Endothelial cell (in vitro differentiated cells): Measurements from ENCODE around the gene CCDC178. TPM values are rescaled to one million over a fixed set of nuclear protein-coding genes. Genes with fewer than 3 reads are reported as not detected.
"Not testable (repeated sequence)": the region's sequence is repeated elsewhere in the genome, so short reads cannot be mapped to it uniquely, and the experiment has no call there.

Source experiments
- DNase-seq: peaks from one replicate; pipeline ENCODE4 v3.0.0; 2021; ENCODE audit warnings: low spot score
- H3K27ac Mint-ChIP-seq: one replicate; pipeline ENCODE4 v1.8.0; 2021; ENCODE audit warnings: mixed read lengths, inconsistent platforms; ENCODE audit not compliant: unreplicated experiment
- H3K27me3 Mint-ChIP-seq: one replicate; pipeline ENCODE4 v1.8.0; 2021; ENCODE audit warnings: mild to moderate bottlenecking, moderate library complexity, mixed read lengths, inconsistent platforms; ENCODE audit not compliant: unreplicated experiment
- H3K36me3 Mint-ChIP-seq: one replicate; pipeline ENCODE4 v1.8.0; 2021; ENCODE audit warnings: mild to moderate bottlenecking, low read depth, mixed read lengths, inconsistent platforms; ENCODE audit not compliant: unreplicated experiment
- H3K4me1 Mint-ChIP-seq: one replicate; pipeline ENCODE4 v1.8.0; 2021; ENCODE audit warnings: mild to moderate bottlenecking, mixed read lengths, inconsistent platforms; ENCODE audit not compliant: unreplicated experiment
- H3K4me3 Mint-ChIP-seq: one replicate; pipeline ENCODE4 v1.8.0; 2021; ENCODE audit warnings: mild to moderate bottlenecking, mixed read lengths, inconsistent platforms; ENCODE audit not compliant: unreplicated experiment
- H3K9me3 Mint-ChIP-seq: one replicate; pipeline ENCODE4 v1.8.0; 2021; ENCODE audit warnings: mixed read lengths, inconsistent platforms; ENCODE audit not compliant: unreplicated experiment
- CTCF ChIP-seq: fragments of 200-600 bp; sonication (generic); IDR thresholded peaks from one replicate; pipeline ENCODE4 v1.5.0; 2021; ENCODE audit warnings: antibody characterized with exemption; ENCODE audit not compliant: unreplicated experiment
- total RNA-seq: library from RNA; stranded (reverse); fragmentation: NEBNext Ultra II Directional; extraction: Animal tissue kit (Norgen Biotek cat#: 25700); gene quantifications from one replicate; pipeline ENCODE4 v1.2.1, GENCODE V29; 2021; ENCODE audit not compliant: unreplicated experiment

Gene CCDC178
- total RNA-seq, 1 donor from 2014 or later: 5.3 TPM

- H3K9me3 Mint-ChIP-seq: no peaks in the 10 kb centered on the region
- TF ChIP-seq CTCF: no peak
- no peak for DNase-seq
- peaks cover 7% of the 10 kb centered on the region for H3K36me3 Mint-ChIP-seq
- no peak overlapping the region for H3K4me3 Mint-ChIP-seq
- no peaks in the 10 kb centered on the region for H3K27me3 Mint-ChIP-seq
- no peak overlapping the region for H3K27ac Mint-ChIP-seq
- peaks cover 12% of the 10 kb centered on the region for H3K4me1 Mint-ChIP-seq
These were observed 483.8 kb downstream of the CCDC178 start for GRCh38 chr18:32956591-32957315.

- H3K27ac Mint-ChIP-seq, H3K9me3 Mint-ChIP-seq: not testable (repeated sequence)
These were observed 488.2 kb downstream of the CCDC178 start for GRCh38 chr18:32952318-32952717.

GRCh38 chr18:32937597-32937996 lies 502.9 kb downstream of the CCDC178 start:
- Mint-ChIP-seq H3K27me3 (no peaks in the 10 kb centered on the region), H3K36me3 (no peaks in the 10 kb centered on the region), H3K9me3 (no peaks in the 10 kb centered on the region), H3K27ac (no peak overlapping the region), H3K4me3 (no peak overlapping the region), H3K4me1 (no peaks in the 10 kb centered on the region)
- TF ChIP-seq CTCF: no peak
- DNase-seq: no peak

More at GRCh38 chr18:32952318-32952717, 488.2 kb downstream of the CCDC178 start:
- H3K4me1 Mint-ChIP-seq, H3K27me3 Mint-ChIP-seq, H3K36me3 Mint-ChIP-seq, H3K4me3 Mint-ChIP-seq, DNase-seq: not testable (repeated sequence)

- no peak overlapping the region for H3K4me3 Mint-ChIP-seq
- no peaks in the 10 kb centered on the region for H3K36me3 Mint-ChIP-seq
- no peak overlapping the region for H3K27ac Mint-ChIP-seq
- TF ChIP-seq CTCF: no peak
- H3K4me1 Mint-ChIP-seq: no peaks in the 10 kb centered on the region
- DNase-seq: no peak
- H3K9me3 Mint-ChIP-seq: no peaks in the 10 kb centered on the region
- no peaks in the 10 kb centered on the region for H3K27me3 Mint-ChIP-seq
These were observed 503.5 kb downstream of the CCDC178 start for GRCh38 chr18:32937066-32937465.

- Mint-ChIP-seq H3K9me3 (no peaks in the 10 kb centered on the region), H3K27ac (no peak overlapping the region), H3K4me1 (no peaks in the 10 kb centered on the region), H3K36me3 (no peaks in the 10 kb centered on the region), H3K4me3 (no peak overlapping the region), H3K27me3 (no peaks in the 10 kb centered on the region)
- DNase-seq: no peak
- no peak for TF ChIP-seq CTCF
These were observed 506.3 kb downstream of the CCDC178 start for GRCh38 chr18:32934201-32934600.
